Hippocampal formation (tissue), 2 donors: ENCODE results near the gene HDGFL3.
"Not testable (repeated sequence)": the region's sequence is repeated elsewhere in the genome, so short reads cannot be mapped to it uniquely, and the experiment has no call there.

ENCODE experiments used
- DNase-seq, 2 donors: peaks; one replicate each; lab custom pipeline; 2025; lab: John Stamatoyannopoulos, UW

The HDGFL3 gene

DNA sequence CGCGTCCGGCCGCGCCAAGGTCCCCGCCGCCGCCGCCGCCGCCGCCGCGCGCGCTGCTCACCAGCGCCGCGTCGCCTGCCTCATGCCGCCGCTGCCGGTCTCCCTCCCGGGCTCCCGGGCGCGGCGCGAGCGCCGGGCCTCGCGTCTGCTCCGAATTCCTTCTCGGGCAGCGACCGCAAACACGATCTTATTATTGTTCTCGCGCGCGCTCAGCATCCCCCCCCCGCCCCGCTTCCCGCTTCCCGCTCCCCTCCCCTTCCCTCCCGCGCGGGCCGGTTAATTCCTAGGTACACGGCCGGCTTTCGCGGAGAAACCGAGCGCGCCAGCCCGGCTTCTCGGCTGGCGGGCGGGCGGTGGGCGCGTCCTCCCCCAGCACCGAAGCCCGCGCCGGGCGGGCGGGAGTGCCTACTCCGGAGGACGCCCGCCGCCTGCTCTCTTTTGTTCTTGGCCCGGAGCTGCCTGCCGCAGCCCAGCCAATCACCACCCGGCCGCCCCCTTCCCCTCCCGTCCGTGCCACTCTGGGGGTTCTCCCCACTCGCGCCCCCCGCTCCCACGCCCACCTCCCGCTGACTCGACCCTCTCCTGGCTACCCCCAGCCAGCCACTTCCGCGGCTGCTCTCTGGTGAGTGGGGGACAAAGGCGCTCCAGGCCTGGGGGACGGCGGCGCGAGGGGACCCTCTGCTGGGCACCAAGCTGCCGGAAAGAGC lies at the start of gene HDGFL3:
TSS of gene HDGFL3 (minus strand) at position 164 of the 707 bp plus-strand sequence. CDS start 409 bp downstream, outside the sequence.
- DNase-seq, result peak; percentile 46 to 59

DNA sequence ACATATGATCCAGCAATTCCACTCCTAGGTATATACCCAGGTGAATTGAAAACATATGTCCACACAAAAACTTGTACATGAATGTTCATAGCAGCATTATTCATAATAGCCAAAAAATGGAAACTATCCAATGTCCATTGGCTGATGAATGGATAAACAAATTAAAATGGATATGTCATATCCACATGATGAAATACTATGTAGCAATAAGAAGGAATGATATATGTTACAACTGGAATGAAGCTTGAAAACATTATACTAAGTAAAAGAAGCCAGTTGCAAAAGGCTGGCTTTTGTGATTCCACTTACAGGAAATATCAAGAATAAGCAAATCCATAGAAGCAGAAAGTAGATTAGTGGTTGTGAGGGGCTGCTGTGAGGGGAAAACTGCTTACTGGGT lies 43.2 kb upstream of the HDGFL3 start:
- DNase-seq, result no peak

DNA sequence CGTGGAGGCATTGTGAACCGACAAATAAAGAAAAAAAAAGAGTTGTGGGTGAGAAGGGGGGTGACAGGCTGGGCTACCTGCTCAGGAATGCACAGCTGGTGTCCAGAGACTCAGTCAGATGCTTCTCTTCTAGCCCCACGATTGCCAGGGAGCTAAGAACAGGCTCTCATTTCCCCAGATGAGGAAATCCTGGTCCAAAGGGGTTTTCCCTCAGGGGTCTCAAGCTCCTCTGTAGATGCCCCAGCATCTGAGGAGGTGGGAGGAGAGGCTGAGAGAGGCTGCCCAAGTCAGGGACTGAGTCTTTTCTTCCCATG lies 41.4 kb upstream of the HDGFL3 start:
- no peak for DNase-seq

DNA sequence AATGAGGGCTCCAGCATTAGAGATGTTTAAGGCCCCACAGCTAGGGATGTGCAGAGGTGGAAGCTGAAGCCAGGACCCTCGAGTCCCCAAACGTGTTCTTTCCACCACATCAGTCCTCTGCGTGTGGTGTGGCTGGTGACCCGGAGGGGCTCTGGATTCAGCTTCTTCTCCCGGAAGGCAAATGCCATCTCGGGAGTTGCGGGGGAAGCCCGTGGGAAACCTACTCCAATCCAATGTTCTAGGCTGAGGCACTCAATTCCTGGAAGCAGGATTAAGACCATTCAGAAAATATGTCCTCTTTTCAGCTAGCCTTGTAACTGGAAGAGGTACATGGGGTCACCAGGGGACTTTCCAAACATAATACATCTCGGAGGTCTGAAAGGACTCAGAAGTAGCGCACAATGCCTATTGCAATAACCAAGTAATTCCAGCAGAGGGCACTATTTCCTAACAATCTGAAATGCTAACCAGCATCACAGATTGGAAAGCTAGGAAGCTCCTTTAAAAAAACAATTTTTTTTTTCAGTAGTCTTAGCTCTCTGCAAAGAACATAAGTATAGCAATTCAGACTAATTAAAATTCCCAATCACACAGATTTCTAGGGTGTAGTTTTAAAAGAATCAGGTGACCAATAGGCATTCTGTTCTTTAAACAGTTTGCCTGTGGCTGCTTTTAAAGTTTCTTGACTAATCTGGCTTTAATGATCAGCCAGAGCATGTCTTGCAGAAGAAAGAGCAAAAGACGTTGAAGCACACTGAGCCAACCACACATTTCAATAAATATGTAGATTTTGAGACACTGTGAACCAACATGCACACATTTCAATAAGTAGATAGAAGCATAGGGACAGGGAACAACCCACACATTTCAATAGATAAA lies 40.8 kb upstream of the HDGFL3 start:
- peak; percentile 6 to 74 for DNase-seq

DNA sequence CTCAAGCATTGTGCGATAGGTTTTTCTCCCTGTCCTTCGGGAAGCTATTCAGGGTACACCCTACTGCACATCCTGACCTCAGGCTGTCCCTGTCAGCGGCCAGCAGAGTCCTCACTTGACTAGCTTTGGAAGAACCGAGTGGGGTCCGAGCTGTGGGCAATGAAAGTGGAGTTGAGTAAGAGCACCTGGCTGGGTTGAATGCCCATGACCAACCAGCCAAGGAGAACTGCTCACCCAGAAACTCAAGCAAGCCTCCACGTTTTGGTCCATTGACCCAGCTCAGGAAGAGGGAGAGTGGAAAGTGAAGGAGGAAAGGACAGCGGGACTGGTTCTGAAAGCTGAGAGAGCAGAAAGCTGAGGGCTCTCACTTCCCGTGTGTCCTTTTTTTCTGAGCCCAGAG lies 36.0 kb upstream of the HDGFL3 start:
- no peak for DNase-seq

DNA sequence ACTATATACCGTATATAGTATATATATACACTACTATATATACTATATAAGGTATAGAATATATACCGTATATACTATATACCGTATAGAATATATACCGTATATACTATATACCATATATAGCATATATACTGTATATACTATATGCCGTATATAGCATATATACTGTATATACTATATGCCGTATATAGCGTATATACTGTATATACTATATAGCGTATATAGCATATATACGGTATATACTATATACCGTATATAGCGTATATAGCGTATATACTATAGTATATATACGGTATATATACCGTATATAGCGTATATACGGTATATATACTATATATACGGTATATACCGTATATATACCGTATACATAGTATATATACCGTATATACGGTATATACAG lies 22.6 kb upstream of the HDGFL3 start:
- no peak for DNase-seq

DNA sequence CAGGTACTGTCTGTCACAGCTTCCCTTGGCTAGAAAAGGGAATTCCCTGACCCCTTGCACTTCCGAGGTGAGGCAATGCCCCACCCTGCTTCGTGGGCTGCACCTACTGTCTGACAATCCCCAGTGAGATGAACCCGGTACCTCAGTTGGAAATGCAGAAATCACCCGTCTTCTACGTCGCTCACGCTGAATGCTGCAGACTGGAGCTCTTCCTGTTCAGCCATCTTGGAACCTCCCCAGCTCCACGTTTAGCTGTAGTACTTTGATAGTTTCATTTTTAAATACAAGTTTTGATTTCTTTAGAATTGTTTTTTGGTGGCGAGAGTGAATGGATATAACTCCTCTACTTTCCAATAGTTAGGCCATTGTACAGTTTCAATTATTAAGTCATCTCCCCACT lies 17.8 kb upstream of the HDGFL3 start:
- DNase-seq, result no peak

DNA sequence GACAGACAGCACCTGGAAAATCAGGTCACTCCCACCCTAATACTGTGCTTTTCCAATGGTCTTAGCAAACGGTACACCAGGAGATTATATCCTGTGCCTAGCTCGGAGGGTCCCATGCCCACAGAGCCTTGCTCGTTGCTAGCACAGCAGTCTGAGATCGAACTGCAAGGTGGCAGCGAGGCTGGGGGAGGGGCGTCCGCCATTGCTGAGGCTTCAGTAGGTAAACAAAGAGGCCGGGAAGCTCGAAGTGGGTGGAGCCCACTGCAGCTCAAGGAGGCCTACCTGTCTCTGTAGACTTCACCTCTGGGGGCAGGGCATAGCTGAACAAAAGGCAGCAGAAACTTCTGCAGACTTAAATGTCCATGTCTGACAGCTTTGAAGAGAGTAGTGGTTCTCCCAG lies 14.2 kb upstream of the HDGFL3 start:
- not testable (repeated sequence) for DNase-seq

DNA sequence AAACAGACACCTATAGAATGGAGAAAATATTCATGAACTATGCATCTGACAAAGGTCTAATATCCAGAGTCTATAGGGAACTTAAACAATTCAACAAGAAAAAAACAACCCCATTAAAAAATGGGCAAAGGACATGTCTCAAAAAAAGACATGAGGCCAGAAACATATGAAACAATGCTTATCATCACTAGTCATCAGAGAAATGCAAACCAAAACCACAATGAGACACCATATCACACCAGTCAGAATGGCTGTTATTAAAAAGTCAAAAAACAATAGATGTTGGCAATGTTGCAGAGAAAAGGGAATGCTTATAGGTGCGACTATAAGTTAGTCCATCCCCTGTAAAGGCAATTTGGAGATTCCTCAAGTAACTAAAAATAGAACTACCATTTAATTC lies 11.4 kb upstream of the HDGFL3 start:
- no peak for DNase-seq

DNA sequence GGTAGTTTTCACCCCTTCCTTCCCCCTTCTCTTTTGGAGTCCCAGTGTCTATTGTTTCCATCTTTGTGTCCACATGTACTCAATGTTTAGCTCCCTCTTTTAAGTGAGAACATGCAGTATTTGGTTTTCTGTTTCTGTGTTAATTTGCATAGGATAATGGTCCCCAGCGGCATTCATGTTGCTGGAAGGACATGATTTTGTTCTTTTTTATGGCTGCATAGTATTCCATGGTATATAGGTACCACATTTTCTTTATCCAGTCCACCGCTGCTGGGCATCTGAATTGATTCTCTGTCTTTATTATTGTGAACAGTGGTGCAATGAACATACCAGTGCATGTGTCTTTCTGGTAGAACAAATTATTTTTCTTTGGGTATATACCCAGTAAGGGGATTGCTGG lies 7.7 kb upstream of the HDGFL3 start:
- no peak for DNase-seq

DNA sequence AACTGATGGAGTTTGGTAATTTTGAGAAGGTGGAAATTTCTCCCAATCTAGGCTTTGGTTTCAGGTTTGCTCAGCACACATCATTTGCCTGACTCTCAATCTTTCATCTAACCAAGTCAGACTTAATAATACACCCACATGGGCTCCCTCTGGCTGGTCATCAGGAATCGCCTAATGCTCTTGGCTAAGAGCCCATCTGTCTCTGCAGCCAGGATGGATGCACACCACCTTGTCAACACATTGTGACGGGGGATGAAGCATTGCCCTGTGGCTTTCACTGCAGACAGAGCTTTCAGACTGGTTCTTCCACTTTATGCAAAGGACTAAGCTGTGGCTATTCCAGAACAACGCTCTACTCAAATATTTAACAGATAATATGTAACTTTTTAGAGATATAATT lies 3.0 kb upstream of the HDGFL3 start:
- no peak for DNase-seq

DNA sequence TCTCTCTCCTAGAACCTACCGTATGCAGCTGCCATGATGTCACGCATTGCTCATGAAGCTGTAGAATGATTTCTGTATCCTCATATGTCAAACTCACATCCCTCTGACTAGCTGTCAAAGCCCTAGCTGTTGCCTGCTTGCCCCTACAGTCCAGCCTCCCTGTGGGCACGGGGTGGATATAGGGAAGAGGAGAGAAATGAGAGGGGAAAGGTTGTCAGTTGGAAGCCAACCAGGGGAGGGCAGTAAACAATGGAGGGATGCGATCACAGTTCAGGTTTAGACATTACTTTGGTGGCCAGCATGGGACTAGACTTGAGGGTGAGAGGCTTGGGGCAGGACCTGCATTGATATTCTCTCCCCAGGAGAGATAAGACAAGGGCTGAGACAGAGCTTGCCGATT lies 1.7 kb upstream of the HDGFL3 start:
- no peak for DNase-seq

DNA sequence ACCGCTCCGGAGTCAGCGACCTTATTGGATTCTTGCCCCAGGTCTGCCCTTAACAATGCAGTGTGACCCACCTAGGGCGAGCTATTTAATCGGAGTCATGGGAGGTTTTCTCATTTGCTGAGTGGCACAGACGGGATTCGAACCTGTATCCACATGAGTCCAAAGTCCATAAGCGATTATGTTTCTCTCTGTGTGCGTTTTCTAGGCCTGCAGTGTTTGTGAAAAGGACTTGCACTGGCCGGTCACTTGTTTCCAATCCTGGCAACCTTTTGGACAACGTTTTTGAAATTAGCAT lies 691 bp upstream of the HDGFL3 start:
- no peak for DNase-seq

DNA sequence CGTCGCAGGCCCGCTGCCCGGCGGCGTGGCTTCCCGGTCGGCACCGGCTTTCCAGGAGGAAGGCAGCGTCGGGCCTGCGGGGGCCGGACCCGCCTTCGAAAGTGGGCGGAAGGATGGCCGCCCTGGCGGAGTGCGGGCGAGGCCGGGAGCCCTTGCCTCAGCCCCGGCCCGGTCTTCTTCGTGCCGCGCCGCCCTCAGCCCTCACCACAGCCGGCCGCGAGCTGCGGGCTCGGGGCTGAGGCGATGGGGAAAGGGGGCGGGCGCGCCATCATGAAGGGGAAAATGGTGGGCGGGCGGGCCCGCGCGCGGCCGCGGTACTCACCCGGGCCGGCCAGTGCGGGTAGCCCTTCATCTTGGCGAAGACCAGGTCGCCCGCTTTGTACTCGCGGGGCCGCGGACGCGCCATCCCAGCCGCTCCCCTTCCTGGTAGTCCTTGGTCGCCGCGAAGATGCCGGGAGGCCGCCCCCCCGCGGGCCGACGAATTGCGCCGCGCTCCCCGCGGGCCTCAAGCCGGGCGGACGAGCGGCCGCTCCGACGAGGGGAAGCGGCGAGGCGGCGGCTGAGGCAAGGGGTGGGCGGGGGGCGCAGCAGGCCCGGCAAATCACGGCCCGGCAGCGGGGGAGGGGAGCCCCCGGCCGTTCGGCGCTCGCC lies 489 bp downstream of the HDGFL3 start:
- peak; percentile 10 to 41 for DNase-seq

DNA sequence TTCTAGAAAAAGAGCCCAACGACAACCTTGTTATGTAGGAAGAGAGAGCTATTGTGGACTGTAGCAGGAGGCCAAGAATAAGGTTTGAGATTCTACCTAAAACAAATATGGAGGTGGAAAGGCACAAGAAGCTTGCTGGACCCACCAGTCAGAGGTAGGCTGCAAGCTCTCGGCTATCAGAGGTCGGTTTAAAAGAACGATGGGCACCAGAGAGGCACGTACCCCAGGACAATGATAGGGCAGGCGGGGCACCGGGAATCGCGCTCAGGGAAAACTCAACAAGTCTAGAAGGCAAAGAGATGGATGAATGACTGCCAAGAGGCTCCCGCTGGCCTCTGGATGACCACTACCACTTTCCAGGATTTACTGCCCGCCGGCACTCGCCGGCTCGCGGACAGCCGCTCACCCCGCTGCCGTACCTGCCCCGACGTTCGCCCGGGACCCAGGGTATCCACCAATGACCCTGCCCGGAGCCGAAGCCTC lies 1.1 kb downstream of the HDGFL3 start:
- DNase-seq, result no peak

DNA sequence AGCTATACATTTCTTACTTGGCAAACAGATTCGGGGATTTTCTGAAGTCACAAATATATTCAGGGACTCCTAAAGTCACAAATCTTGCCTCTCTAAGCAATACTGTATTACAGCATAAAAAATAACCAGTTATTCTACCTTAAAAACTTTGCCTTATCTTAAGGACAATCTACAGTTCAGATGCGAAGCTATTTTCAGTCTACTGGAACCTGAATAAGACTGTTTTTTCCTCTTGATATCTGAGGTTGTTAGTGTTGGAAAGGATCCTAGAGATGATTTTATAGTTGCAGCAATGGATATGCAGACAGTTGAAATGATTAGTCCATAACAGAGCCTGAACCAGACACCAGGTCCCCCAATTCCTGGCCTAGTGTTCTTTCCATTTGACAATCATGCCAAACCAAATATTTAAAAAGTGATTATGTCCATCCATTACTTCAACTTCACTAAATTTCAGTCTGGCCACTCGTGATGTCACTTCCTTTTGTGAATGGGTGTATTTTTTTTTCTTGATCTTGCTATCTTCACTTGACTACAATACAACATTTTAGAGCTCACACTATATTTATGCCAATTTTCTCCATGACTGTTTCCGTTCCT lies 1.8 kb downstream of the HDGFL3 start:
- DNase-seq, result no peak

DNA sequence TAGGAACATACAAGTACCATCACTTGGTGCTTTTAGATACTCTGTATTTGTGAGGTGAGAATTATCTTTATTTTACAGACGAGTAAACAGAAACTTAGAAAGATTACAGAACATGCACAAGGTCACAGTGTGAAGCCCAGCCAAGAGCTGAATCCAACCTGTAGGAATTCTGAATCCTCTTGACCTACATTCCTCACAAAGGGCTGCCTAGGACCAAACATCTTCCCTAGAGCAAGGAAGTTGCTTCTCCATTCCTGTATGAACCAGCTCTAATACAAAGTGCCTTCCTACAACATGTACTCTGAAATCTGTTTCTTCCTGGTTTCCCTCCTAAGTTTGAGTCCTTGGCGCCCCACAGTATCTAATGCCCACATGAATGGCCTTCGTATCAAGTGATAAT lies 2.9 kb downstream of the HDGFL3 start:
- DNase-seq, result no peak

DNA sequence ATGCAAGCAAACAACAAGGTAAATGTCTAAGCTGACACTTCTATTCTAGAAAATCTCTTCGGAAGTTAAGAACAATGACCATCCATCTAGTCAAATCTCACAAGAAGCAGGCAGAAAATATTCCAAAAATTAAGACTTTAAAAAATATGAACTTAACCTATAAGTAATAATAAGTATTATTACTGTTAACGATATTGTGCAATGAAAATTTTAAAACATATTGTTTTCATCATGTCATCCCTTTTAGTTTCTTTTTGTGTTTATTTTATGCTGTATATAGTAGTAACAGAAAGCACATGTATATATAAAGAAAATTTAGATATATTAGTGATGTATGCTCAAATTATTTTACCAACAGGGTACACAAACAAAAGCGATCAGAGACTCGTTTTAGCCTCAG lies 4.1 kb downstream of the HDGFL3 start:
- DNase-seq, result no peak

DNA sequence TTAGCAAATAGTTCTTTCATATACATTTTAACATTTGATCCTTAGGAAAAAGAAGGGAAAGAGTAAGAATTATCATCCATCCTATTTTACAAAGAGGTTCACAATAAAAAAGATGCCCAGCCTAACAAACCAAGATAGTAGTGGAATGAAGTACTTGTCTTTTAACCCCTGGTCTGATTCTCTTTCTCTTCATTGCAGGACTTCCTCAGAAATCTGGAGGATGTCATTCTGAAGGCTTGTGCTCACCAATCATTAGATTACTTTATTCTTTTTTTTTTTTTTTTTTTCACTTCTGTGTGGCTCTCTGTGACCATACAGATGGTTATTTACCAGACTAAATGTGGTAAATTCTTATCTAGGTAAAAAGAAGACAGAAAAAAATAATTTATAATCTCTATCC lies 7.0 kb downstream of the HDGFL3 start:
- no peak for DNase-seq

DNA sequence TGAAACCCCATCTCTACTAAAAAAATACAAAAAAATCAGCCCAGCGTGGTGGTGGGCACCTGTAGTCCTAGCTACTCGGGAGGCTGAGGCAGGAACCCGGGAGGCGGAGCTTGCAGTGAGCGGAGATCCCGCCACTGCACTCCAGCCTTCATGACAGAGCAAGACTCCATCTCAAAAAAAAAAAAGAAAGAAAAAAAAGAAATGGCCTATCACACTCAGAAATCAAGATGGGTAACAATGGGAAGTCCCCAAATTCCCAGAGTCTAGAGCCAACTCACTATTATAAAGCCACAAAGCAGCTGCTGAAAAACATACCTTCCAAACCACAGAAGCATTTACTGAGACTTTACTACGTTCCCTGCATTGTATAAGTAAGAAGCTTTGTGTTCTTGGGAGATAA lies 7.5 kb downstream of the HDGFL3 start:
- no peak for DNase-seq

DNA sequence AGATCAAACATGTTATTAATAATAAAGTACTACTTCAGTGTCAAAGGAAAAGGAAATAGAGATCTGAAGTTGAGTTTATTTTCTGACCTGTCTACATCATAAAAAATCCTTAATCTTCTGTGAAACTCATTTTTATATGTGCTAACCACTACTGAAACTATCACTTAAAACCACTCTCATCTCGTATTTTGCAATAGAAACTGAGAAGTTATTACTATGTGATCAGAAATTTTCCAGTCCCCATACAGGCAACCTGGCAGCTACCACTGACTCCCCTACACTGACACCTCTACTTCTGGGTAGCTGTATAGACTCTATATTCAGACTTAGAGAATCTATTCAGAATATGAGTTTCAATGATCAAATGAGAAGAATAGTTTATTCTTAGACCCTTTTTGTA lies 8.3 kb downstream of the HDGFL3 start:
- no peak for DNase-seq

DNA sequence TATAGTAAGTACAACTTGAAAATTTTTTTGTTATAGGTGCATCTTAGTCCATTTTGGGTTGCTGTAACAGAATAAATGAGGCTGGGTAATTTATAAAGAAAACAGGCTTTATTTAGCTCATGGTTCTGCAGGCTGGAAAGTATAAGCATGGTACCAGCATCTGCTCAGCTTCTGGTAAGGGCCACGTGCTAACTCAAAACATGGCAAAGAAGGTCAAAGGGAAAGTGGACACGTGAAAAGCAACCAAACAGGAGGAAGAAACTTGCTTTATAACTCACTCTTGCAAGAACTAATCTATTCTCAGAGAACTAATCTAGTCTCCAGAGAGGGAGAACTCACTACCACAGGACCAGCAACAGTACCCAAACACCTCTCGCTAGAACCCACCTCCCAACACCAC lies 9.1 kb downstream of the HDGFL3 start:
- DNase-seq, result no peak

DNA sequence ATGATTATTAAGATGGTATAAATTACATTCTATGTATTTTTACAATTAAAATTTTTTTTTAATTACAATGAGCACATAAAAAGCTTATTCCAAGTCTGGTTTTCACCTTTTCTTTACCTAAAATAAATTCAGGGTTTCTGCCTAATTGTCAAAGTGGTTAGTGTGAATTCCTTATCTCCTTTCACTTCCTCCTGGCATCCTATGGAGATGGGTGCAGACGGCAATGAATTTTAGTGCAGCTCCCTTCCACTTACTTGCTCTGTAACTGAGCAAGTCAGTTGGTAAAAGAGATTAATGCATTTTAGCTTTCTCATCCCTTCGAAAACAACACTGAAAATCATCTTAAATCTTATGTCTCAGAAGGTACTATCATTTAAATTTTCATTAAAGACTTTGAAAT lies 13.1 kb downstream of the HDGFL3 start:
- no peak for DNase-seq
